Calu3 (cell line): ENCODE measurements around the gene NXPH4. TPM values are rescaled to one million over a fixed set of nuclear protein-coding genes. Genes with fewer than 3 reads are reported as not detected.

Source experiments
- BruUV-seq: library from RNA; stranded (reverse); fragments of 400-500 nt; replicated peaks from 2 replicates; lab custom pipeline; 2021; lab: Mats Ljungman, UMichigan
- CTCF ChIA-PET: fragments of 300-600 bp; sonication (Branson Sonifier 250); formaldehyde crosslinking; loops from one replicate; lab custom pipeline; 2022; ENCODE audit warnings: antibody characterized with exemption; lab: Charles Lee
- DNase-seq: peaks from one replicate; pipeline ENCODE4 v3.0.0; 2022
- H3K27ac Mint-ChIP-seq: one replicate; pipeline ENCODE4 v1.8.0; 2022; ENCODE audit warnings: mixed read lengths; ENCODE audit not compliant: unreplicated experiment
- H3K27me3 Mint-ChIP-seq: one replicate; pipeline ENCODE4 v1.8.0; 2022; ENCODE audit warnings: mixed read lengths; ENCODE audit not compliant: unreplicated experiment
- H3K36me3 Mint-ChIP-seq: one replicate; pipeline ENCODE4 v1.8.0; 2022; ENCODE audit warnings: mild to moderate bottlenecking, moderate library complexity, mixed read lengths; ENCODE audit not compliant: insufficient read depth, unreplicated experiment
- H3K4me1 Mint-ChIP-seq: one replicate; pipeline ENCODE4 v1.8.0; 2022; ENCODE audit warnings: mild to moderate bottlenecking, low read depth, mixed read lengths; ENCODE audit not compliant: unreplicated experiment
- H3K4me3 Mint-ChIP-seq: one replicate; pipeline ENCODE4 v1.8.0; 2022; ENCODE audit warnings: mild to moderate bottlenecking, low read depth, moderate library complexity, mixed read lengths; ENCODE audit not compliant: unreplicated experiment
- H3K9me3 Mint-ChIP-seq: one replicate; pipeline ENCODE4 v1.8.0; 2022; ENCODE audit warnings: low read depth, mixed read lengths; ENCODE audit not compliant: unreplicated experiment
- CTCF ChIP-seq: fragments of 200-600 bp; IDR thresholded peaks from one replicate; pipeline ENCODE4 v1.8.0; 2022; ENCODE audit warnings: antibody characterized with exemption; ENCODE audit not compliant: unreplicated experiment
- intact Hi-C: fragments of 100-400 bp; cut with micrococcal nuclease; formaldehyde crosslinking; loops from one replicate; pipeline ENCODE4 v1.10.0; 2022; ENCODE audit not compliant: unreplicated experiment
- total RNA-seq: library from RNA; stranded (reverse); gene quantifications from 2 replicates; pipeline ENCODE4 v1.2.3, GENCODE V29; 2022

The NXPH4 gene
- total RNA-seq, 1 experiment from 2014 or later = 4.1 TPM

GRCh38 chr12:57169969-57170368 is 46.6 kb upstream of the NXPH4 start:
- no peak overlapping the region for H3K27ac Mint-ChIP-seq
- intact Hi-C loops = no loop called here
- CTCF ChIA-PET = no interaction called here

GRCh38 chr12:57170408-57170807 is 46.2 kb upstream of the NXPH4 start:
- no peak for DNase-seq
- Mint-ChIP-seq H3K36me3 (no peaks in the 10 kb centered on the region), H3K4me1 (peaks cover 11% of the 10 kb centered on the region), H3K27me3 (peaks cover 14% of the 10 kb centered on the region), H3K4me3 (no peak overlapping the region), H3K9me3 (no peaks in the 10 kb centered on the region), H3K27ac (no peak overlapping the region)
- CTCF ChIA-PET = no interaction called here
- no TSS peak for BruUV-seq
- no peak for TF ChIP-seq CTCF
- intact Hi-C loops = no loop called here

More at GRCh38 chr12:57169969-57170368, 46.6 kb upstream of the NXPH4 start:
- Mint-ChIP-seq H3K27me3 (peaks cover 14% of the 10 kb centered on the region), H3K9me3 (no peaks in the 10 kb centered on the region), H3K36me3 (no peaks in the 10 kb centered on the region), H3K4me1 (peaks cover 15% of the 10 kb centered on the region), H3K4me3 (no peak overlapping the region)
- TF ChIP-seq CTCF = no peak
- no peak for DNase-seq
- no TSS peak for BruUV-seq

- H3K36me3 Mint-ChIP-seq = no peaks in the 10 kb centered on the region
- BruUV-seq = no TSS peak
- H3K27me3 Mint-ChIP-seq = peaks cover 14% of the 10 kb centered on the region
- no peak overlapping the region for H3K27ac Mint-ChIP-seq
- H3K4me1 Mint-ChIP-seq = peaks cover 10% of the 10 kb centered on the region
- no peak overlapping the region for H3K4me3 Mint-ChIP-seq
- no peaks in the 10 kb centered on the region for H3K9me3 Mint-ChIP-seq
- no peak for DNase-seq
- CTCF ChIA-PET = interaction anchor here (0.6 kb wide), 1 partner anchor 725 kb away, joined by 6 read pairs; no protein-coding TSS in a partner anchor
- no peak for TF ChIP-seq CTCF
- intact Hi-C loops = no loop called here
Observed at GRCh38 chr12:57170927-57171326, 45.7 kb upstream of the NXPH4 start.

- no TSS peak for BruUV-seq
- CTCF ChIA-PET = no interaction called here
- Mint-ChIP-seq H3K27me3 (peaks cover 14% of the 10 kb centered on the region), H3K4me1 (peaks cover 3% of the 10 kb centered on the region), H3K9me3 (no peaks in the 10 kb centered on the region), H3K27ac (no peak overlapping the region), H3K4me3 (no peak overlapping the region), H3K36me3 (no peaks in the 10 kb centered on the region)
- no peak for DNase-seq
- no peak for TF ChIP-seq CTCF
- intact Hi-C loops = loop anchor here (2.0 kb wide), 1 partner anchor 47 kb away; no protein-coding TSS in a partner anchor
Observed at GRCh38 chr12:57171668-57172067, 44.9 kb upstream of the NXPH4 start.
